SK-N-SH treated with all-trans-retinoic acid at 6 μM for 48 hours (cell line): ENCODE data around the gene LUZP1.
A peak's percentile ranks its signal among the peaks of the same experiment; 100 is the strongest.
"Not testable (repeated sequence)": the region's sequence is repeated elsewhere in the genome, so short reads cannot be mapped to it uniquely, and the experiment has no call there.

Experiments used
- ATAC-seq: fragments of 200-7000 bp; cut with Tn5 transposase; 3 replicates; pipeline ENCODE4 v1.9.1; 2020; ENCODE audit warnings: mild to moderate bottlenecking, moderate library complexity
- ARNTL ChIP-seq: fragments of 450-650 bp; formaldehyde crosslinking; IDR thresholded peaks from 2 replicates; pipeline ENCODE4 v1.5.0; 2020; ENCODE audit warnings: low read depth, mild to moderate bottlenecking, moderate library complexity, borderline replicate concordance
- BACH2 ChIP-seq: fragments of 250-450 bp; sonication (Bioruptor Pico); IDR thresholded peaks from 2 replicates; pipeline ENCODE4 v1.9.0; 2021; ENCODE audit warnings: mild to moderate bottlenecking, borderline replicate concordance
- CREB5 ChIP-seq: fragments of 250-450 bp; sonication (Bioruptor Pico); IDR thresholded peaks from 2 replicates; pipeline ENCODE4 v1.5.1; 2020; ENCODE audit warnings: low read depth, mild to moderate bottlenecking, moderate library complexity
- CSDC2 ChIP-seq: fragments of 250-450 bp; sonication (Bioruptor Pico); IDR thresholded peaks from 2 replicates; pipeline ENCODE4 v1.5.0; 2020; ENCODE audit warnings: mild to moderate bottlenecking, moderate library complexity
- CSRNP3 ChIP-seq: fragments of 250-450 bp; sonication (Bioruptor Pico); IDR thresholded peaks from 2 replicates; pipeline ENCODE4 v1.5.1; 2021; ENCODE audit warnings: mild to moderate bottlenecking, moderate library complexity
- ESRRG ChIP-seq: fragments of 250-450 bp; sonication (Bioruptor Pico); IDR thresholded peaks from 2 replicates; pipeline ENCODE4 v1.6.1; 2021; ENCODE audit warnings: mild to moderate bottlenecking
- GLIS3 ChIP-seq: fragments of 250-450 bp; sonication (Bioruptor Pico); IDR thresholded peaks from 2 replicates; pipeline ENCODE4 v1.5.0; 2020; ENCODE audit warnings: mild to moderate bottlenecking, moderate library complexity
- ISL1 ChIP-seq: fragments of 250-450 bp; sonication (Bioruptor Pico); IDR thresholded peaks from 2 replicates; pipeline ENCODE4 v2.1.2; 2022; ENCODE audit warnings: mild to moderate bottlenecking, moderate library complexity
- OSR1 ChIP-seq: fragments of 250-450 bp; sonication (Bioruptor Pico); IDR thresholded peaks from 2 replicates; pipeline ENCODE4 v1.8.0; 2022; ENCODE audit warnings: moderate library complexity, mild to moderate bottlenecking, inconsistent platforms
- PATZ1 ChIP-seq: fragments of 250-450 bp; sonication (Bioruptor Pico); IDR thresholded peaks from 2 replicates; pipeline ENCODE4 v1.8.0; 2020; ENCODE audit warnings: mild to moderate bottlenecking, moderate library complexity, borderline replicate concordance
- POU6F1 ChIP-seq: fragments of 250-450 bp; sonication (Bioruptor Pico); IDR thresholded peaks from 2 replicates; pipeline ENCODE4 v1.8.0; 2021; ENCODE audit warnings: low read depth, mild to moderate bottlenecking, moderate library complexity, borderline replicate concordance
- RARB ChIP-seq: fragments of 250-450 bp; sonication (Bioruptor Pico); IDR thresholded peaks from 2 replicates; pipeline ENCODE4 v1.8.0; 2021; ENCODE audit warnings: mild to moderate bottlenecking, moderate library complexity
- SNAI2 ChIP-seq: fragments of 250-450 bp; sonication (Bioruptor Pico); IDR thresholded peaks from 2 replicates; pipeline ENCODE4 v1.5.0; 2020; ENCODE audit warnings: mild to moderate bottlenecking, moderate library complexity
- TCF4 ChIP-seq: fragments of 250-450 bp; sonication (Bioruptor Pico); IDR thresholded peaks from 2 replicates; pipeline ENCODE4 v1.8.0; 2021; ENCODE audit warnings: mild to moderate bottlenecking, moderate library complexity, borderline replicate concordance
- TSHZ2 ChIP-seq: fragments of 250-450 bp; sonication (Bioruptor Pico); IDR thresholded peaks from 2 replicates; pipeline ENCODE4 v1.5.0; 2020; ENCODE audit warnings: mild to moderate bottlenecking, moderate library complexity
- ZC3H10 ChIP-seq: fragments of 250-450 bp; sonication (Bioruptor Pico); IDR thresholded peaks from 2 replicates; pipeline ENCODE4 v1.5.1; 2021; ENCODE audit warnings: mild to moderate bottlenecking, moderate library complexity
- ZFP3 ChIP-seq: fragments of 250-450 bp; sonication (Bioruptor Pico); IDR thresholded peaks from 2 replicates; pipeline ENCODE4 v1.5.0; 2020; ENCODE audit warnings: mild to moderate bottlenecking, moderate library complexity
- ZFP30 ChIP-seq: fragments of 450-650 bp; formaldehyde crosslinking; IDR thresholded peaks from 2 replicates; pipeline ENCODE4 v1.5.0; 2022; ENCODE audit warnings: mild to moderate bottlenecking, moderate library complexity
- ZNF565 ChIP-seq: fragments of 450-650 bp; formaldehyde crosslinking; conservative IDR thresholded peaks from 2 replicates; pipeline ENCODE4 v1.5.0; 2020; ENCODE audit warnings: low read depth, mild to moderate bottlenecking, moderate library complexity
- ZNF70 ChIP-seq: fragments of 450-650 bp; formaldehyde crosslinking; IDR thresholded peaks from 2 replicates; pipeline ENCODE4 v1.5.0; 2020; ENCODE audit warnings: mild to moderate bottlenecking, moderate library complexity
- ZNF8 ChIP-seq: fragments of 450-650 bp; formaldehyde crosslinking; IDR thresholded peaks from 2 replicates; pipeline ENCODE4 v1.5.0; 2020; ENCODE audit warnings: mild to moderate bottlenecking, moderate library complexity

The LUZP1 gene

GRCh38 chr1:23208527-23208926 is 39.9 kb upstream of the LUZP1 start:
- no peak for TF ChIP-seq CSDC2
- TF ChIP-seq ZNF70, result no peak

GRCh38 chr1:23207733-23208132 is 39.1 kb upstream of the LUZP1 start:
- not testable (repeated sequence) for ATAC-seq

More at GRCh38 chr1:23208527-23208926, 39.9 kb upstream of the LUZP1 start:
- no peak for ATAC-seq

GRCh38 chr1:23202263-23202749 is 33.6 kb upstream of the LUZP1 start:
- TF ChIP-seq RARB, result no peak
- no peak for TF ChIP-seq CREB5
- no peak for TF ChIP-seq SNAI2 (CRISPR knock-in tag)
- no peak for TF ChIP-seq GLIS3 (CRISPR knock-in tag)
- TF ChIP-seq ZFP30 (CRISPR knock-in tag), result no peak
- TF ChIP-seq CSRNP3, result no peak
- no peak for TF ChIP-seq ARNTL (CRISPR knock-in tag)
- TF ChIP-seq ISL1 (CRISPR knock-in tag), result no peak
- no peak for TF ChIP-seq ZC3H10 (CRISPR knock-in tag)
- no peak for TF ChIP-seq ESRRG (CRISPR knock-in tag)
- TF ChIP-seq TSHZ2, result no peak
- TF ChIP-seq ZNF565 (CRISPR knock-in tag), result no peak
- no peak for TF ChIP-seq CSDC2
- TF ChIP-seq ZFP3 (CRISPR knock-in tag), result no peak
- TF ChIP-seq TCF4, result no peak
- ATAC-seq, result peak; percentile 54

- no peak for ATAC-seq
- TF ChIP-seq RARB, result no peak
- TF ChIP-seq SNAI2 (CRISPR knock-in tag), result no peak
- TF ChIP-seq ZFP30 (CRISPR knock-in tag), result no peak
- no peak for TF ChIP-seq GLIS3 (CRISPR knock-in tag)
- no peak for TF ChIP-seq OSR1 (CRISPR knock-in tag)
- no peak for TF ChIP-seq POU6F1 (CRISPR knock-in tag)
- no peak for TF ChIP-seq ZNF8 (CRISPR knock-in tag)
- no peak for TF ChIP-seq PATZ1 (CRISPR knock-in tag)
- no peak for TF ChIP-seq BACH2 (CRISPR knock-in tag)
- no peak for TF ChIP-seq ARNTL (CRISPR knock-in tag)
- TF ChIP-seq CSDC2, result no peak
- no peak for TF ChIP-seq TCF4
- TF ChIP-seq, all 23 proteins: peak for 0
Measured at GRCh38 chr1:23200883-23201282, 32.2 kb upstream of the LUZP1 start.
